H7 (cell line): ENCODE data around the gene CAMK4. TPM values are rescaled to one million over a fixed set of nuclear protein-coding genes. Genes with fewer than 3 reads are reported as not detected.
A peak's percentile ranks its signal among the peaks of the same experiment; 100 is the strongest.
"Not testable (repeated sequence)": the region's sequence is repeated elsewhere in the genome, so short reads cannot be mapped to it uniquely, and the experiment has no call there.

ENCODE experiments used
- DNase-seq: peaks from one replicate; pipeline ENCODE4 v3.0.0; 2012
- H3K27me3 ChIP-seq: 2 replicates; pipeline ENCODE4 v1.6.0; 2011; ENCODE audit warnings: mild to moderate bottlenecking, low read length; ENCODE audit not compliant: control insufficient read depth, insufficient read depth
- H3K36me3 ChIP-seq: replicated peaks from 2 replicates; pipeline ENCODE4 v1.5.1; 2011; ENCODE audit warnings: low read length; ENCODE audit not compliant: control insufficient read depth, insufficient read depth
- H3K4me3 ChIP-seq: 2 replicates; pipeline ENCODE4 v1.5.1; 2011; ENCODE audit warnings: low read depth, mild to moderate bottlenecking, control low read depth, low read length, moderate library complexity; ENCODE audit not compliant: insufficient read depth
- total RNA-seq: library from RNA; depleted of rRNA; stranded (reverse); fragments of >200 nt; shearing (Covaris generic); gene quantifications from 2 replicates; pipeline ENCODE4 v1.2.3, GENCODE V29; 2014

The CAMK4 gene
- total RNA-seq, 1 experiment from 2014 or later, result 2.7 TPM

GRCh38 chr5:111257610-111258009 is 33.4 kb downstream of the CAMK4 start:
- not testable (repeated sequence) for H3K4me3 ChIP-seq

GRCh38 chr5:111259636-111260035 is 35.5 kb downstream of the CAMK4 start:
- peaks cover 5% of the 10 kb centered on the region; the same call in 1 of the 2 replicates for H3K27me3 ChIP-seq
- no peaks in the 10 kb centered on the region for H3K36me3 ChIP-seq
- no peak for DNase-seq
- H3K4me3 ChIP-seq, result no peak overlapping the region

More at GRCh38 chr5:111257610-111258009, 33.4 kb downstream of the CAMK4 start:
- H3K36me3 ChIP-seq, H3K27me3 ChIP-seq, DNase-seq: not testable (repeated sequence)

- H3K36me3 ChIP-seq, result no peaks in the 10 kb centered on the region
- DNase-seq, result no peak
- H3K4me3 ChIP-seq, result no peak overlapping the region
- peaks cover 5% of the 10 kb centered on the region; the same call in 1 of the 2 replicates for H3K27me3 ChIP-seq
These were observed 37.4 kb downstream of the CAMK4 start for GRCh38 chr5:111261610-111262009.

DNA sequence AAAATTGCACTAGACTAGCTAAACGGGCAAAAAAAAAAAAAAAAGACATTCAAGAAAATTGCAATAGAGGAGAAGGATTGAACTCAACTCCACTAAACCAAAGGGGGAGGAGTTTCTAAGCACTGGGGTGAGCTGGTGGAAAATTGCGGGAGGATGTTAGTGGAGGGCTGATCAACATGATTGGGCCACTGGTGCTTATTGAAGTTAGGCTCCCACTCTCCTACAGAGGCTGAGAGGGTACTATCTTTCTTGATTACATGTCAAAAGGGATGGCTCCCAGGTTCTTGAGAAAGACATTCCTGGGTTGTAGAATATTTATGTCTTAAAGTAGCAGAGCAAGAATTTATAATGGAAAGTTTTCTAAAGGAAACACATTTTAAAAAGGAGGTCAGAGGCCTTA is 38.0 kb downstream of the CAMK4 start:
- Histone ChIP-seq H3K4me3 (no peak overlapping the region), H3K36me3 (no peaks in the 10 kb centered on the region), H3K27me3 (peaks cover 5% of the 10 kb centered on the region; the same call in 1 of the 2 replicates)
- peak; percentile 12 for DNase-seq

DNA sequence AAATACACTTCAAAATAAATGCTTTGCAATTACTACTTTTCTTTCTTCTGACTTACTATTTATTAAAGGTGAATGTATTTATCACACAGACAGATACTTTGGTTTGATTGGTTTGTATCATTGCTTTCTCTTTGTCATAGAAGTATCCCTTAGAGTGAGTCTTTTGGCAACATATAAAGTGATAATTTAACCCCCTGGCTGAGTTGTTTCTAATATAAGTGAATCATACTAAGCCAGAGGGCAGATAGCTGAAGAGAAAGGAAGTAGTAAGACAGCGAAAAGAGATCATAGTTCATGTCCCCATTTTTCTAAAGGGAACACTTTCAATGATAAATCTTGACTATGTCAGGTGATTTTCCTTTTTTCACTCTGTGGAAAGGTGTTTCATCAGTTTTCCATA is 38.6 kb downstream of the CAMK4 start:
- Histone ChIP-seq H3K27me3 (peaks cover 5% of the 10 kb centered on the region; the same call in 1 of the 2 replicates), H3K4me3 (no peak overlapping the region), H3K36me3 (no peaks in the 10 kb centered on the region)
- no peak for DNase-seq

- Histone ChIP-seq H3K4me3 (no peak overlapping the region), H3K27me3 (peaks cover 2% of the 10 kb centered on the region; the same call in 1 of the 2 replicates), H3K36me3 (no peaks in the 10 kb centered on the region)
- no peak for DNase-seq
These were observed 42.3 kb downstream of the CAMK4 start for GRCh38 chr5:111266491-111266890.

GRCh38 chr5:111268300-111268699 is 44.1 kb downstream of the CAMK4 start:
- Histone ChIP-seq H3K36me3 (no peaks in the 10 kb centered on the region), H3K27me3 (peaks cover 2% of the 10 kb centered on the region; the same call in 1 of the 2 replicates), H3K4me3 (no peak overlapping the region)
- no peak for DNase-seq

- DNase-seq, result no peak
- no peaks in the 10 kb centered on the region for H3K27me3 ChIP-seq
- no peak overlapping the region for H3K4me3 ChIP-seq
- H3K36me3 ChIP-seq, result no peaks in the 10 kb centered on the region
These were observed 47.7 kb downstream of the CAMK4 start for GRCh38 chr5:111271885-111272284.

GRCh38 chr5:111277061-111277460 is 52.9 kb downstream of the CAMK4 start:
- H3K4me3 ChIP-seq, result no peak overlapping the region
- no peaks in the 10 kb centered on the region for H3K36me3 ChIP-seq
- H3K27me3 ChIP-seq, result no peaks in the 10 kb centered on the region
- DNase-seq, result no peak

DNA sequence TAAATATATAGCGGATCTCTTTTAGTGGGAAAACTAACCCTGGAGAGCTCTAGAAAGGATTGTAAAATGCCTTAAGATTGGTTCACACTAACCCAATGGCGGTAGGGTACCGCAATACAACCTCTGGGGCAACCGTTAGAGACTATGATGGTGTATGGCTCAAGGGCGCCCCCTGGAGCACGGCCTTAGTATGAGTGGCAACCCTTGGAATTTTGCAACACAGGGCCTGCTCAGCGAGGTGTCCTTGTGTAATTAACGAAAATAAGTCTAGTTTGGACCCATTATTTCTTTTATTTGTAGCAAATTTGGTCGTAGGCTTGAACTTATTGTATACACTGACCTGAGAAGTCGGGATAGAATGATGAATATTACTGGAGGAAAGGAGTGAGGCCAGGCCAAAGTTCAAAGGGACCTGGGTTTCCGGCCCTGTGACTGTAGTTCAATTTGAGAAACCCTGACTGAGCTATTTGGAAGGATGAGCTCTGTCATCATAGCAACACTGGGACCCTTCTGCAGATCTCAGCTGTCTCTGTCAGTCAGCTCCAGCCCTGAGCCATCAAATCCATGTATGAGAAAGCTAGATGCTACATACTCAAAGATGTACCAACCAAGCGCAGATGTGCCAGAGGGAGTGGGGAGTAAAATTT is 54.8 kb downstream of the CAMK4 start:
- Histone ChIP-seq H3K27me3 (no peaks in the 10 kb centered on the region), H3K4me3 (no peak overlapping the region), H3K36me3 (no peaks in the 10 kb centered on the region)
- peak; percentile 77 for DNase-seq

GRCh38 chr5:111280282-111280951 is 56.2 kb downstream of the CAMK4 start:
- DNase-seq, result no peak
- no peaks in the 10 kb centered on the region for H3K27me3 ChIP-seq
- no peaks in the 10 kb centered on the region for H3K36me3 ChIP-seq
- H3K4me3 ChIP-seq, result no peak overlapping the region

DNA sequence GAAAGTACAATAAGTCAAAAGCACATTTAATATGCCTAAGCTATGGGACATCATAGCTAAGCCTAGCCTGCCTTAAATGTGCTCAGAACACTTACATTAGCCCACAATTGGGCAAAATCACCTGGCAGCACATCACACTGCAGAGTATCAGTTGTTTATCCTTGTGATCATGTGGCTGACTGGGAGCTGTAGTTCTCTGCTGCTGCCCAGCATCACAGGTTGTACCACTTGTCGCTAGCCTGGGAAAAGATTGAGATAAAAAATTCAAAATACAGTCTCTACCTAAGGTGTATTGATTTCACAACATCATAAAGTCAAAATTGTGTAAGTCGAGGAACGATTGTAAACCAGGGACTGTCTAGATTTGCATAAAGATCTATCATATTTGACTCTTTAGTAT is 58.6 kb downstream of the CAMK4 start:
- H3K27me3 ChIP-seq, result no peaks in the 10 kb centered on the region
- no peak overlapping the region for H3K4me3 ChIP-seq
- no peaks in the 10 kb centered on the region for H3K36me3 ChIP-seq
- no peak for DNase-seq

- DNase-seq, result no peak
- H3K4me3 ChIP-seq, result no peak overlapping the region
- no peaks in the 10 kb centered on the region for H3K36me3 ChIP-seq
- no peaks in the 10 kb centered on the region for H3K27me3 ChIP-seq
These were observed 60.6 kb downstream of the CAMK4 start for GRCh38 chr5:111284825-111285224.

DNA sequence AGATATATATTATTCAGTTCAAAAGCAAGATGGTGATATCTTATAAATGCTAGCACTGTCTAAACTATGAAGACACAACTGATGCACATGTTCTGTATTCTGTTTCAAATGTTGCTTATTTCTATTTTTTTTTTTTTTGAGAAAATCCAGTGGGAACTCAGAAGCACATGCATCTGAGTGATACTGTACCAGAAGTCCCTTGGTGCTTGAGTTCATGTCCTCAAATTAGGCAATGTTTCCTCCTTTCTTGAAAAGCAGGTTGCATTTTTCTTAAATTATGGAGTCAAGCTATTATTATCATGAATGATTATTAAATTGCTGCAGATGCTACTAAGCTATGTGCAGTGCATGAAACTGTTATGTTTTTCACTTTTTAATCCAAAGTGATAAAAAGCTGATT is 70.4 kb downstream of the CAMK4 start:
- H3K36me3 ChIP-seq, result no peaks in the 10 kb centered on the region; the same call in 1 of the 2 replicates
- DNase-seq, result no peak
- H3K4me3 ChIP-seq, result no peak overlapping the region
- H3K27me3 ChIP-seq, result no peaks in the 10 kb centered on the region

DNA sequence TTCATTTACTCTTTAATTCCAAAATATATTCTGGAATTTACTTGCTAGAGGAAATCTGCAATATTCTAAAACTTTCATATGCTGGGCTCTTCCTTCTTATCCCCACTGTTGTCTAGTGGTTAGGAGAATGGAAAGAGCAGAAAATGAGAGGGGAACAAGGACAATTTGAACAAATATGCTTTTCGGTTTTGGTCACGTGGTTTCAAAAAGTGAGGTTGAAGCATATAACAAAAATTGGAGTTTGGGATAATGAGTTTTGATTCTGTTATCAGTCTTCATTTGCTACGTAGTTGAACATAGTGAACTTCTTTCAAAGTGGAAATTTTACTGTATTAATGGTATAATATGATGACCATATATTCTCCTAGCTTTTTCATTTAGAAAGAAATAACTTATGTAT is 71.5 kb downstream of the CAMK4 start:
- Histone ChIP-seq H3K36me3 (no peaks in the 10 kb centered on the region; the same call in 1 of the 2 replicates), H3K4me3 (no peak overlapping the region), H3K27me3 (no peaks in the 10 kb centered on the region)
- DNase-seq, result no peak
